Large intestine (tissue), 3 donors: Measurements from ENCODE around the gene RASL10A. TPM values are rescaled to one million over a fixed set of nuclear protein-coding genes. Genes with fewer than 3 reads are reported as not detected.
A peak's percentile ranks its signal among the peaks of the same experiment; 100 is the strongest.

ENCODE experiments used
- DNase-seq, 2 donors: peaks; one replicate each; pipeline versions ENCODE4 v3.0.0 to v3.0.0-alpha.2; 2013
- H3K27ac ChIP-seq: one replicate; pipeline ENCODE4 v1.5.1; 2013; ENCODE audit warnings: low read length
- H3K27me3 ChIP-seq: 2 replicates; pipeline ENCODE4 v1.6.1; 2013; ENCODE audit warnings: low read length; ENCODE audit not compliant: control insufficient read depth, insufficient read depth
- H3K36me3 ChIP-seq: 2 replicates; pipeline ENCODE4 v1.6.1; 2013; ENCODE audit warnings: low read length; ENCODE audit not compliant: control insufficient read depth, insufficient read depth
- H3K4me1 ChIP-seq: one replicate; pipeline ENCODE4 v1.6.1; 2013; ENCODE audit warnings: low read length; ENCODE audit not compliant: control insufficient read depth, insufficient read depth
- H3K4me3 ChIP-seq: one replicate; pipeline ENCODE4 v1.5.1; 2013; ENCODE audit warnings: low read length
- H3K9me3 ChIP-seq: one replicate; pipeline ENCODE4 v1.6.1; 2013; ENCODE audit warnings: mild to moderate bottlenecking, low read depth, low read length, moderate library complexity; ENCODE audit not compliant: control insufficient read depth
- whole genome bisulfite sequencing: methylation state at CpG from one replicate; pipeline ENCODE4 v1.1.5; 2013; ENCODE audit warnings: low lambda C conversion rate; ENCODE audit not compliant: insufficient coverage; 5-methylcytosine and 5-hydroxymethylcytosine counted together
- polyA plus RNA-seq: library from polyadenylated mRNA; unstranded; fragments of 120-200 nt; gene quantifications from one replicate; pipeline ENCODE4 v1.2.1, GENCODE V29; 2013

RASL10A gene
- polyA plus RNA-seq, 1 donor: 1.0 TPM

- H3K9me3 ChIP-seq: no peaks in the 10 kb centered on the region
- no peaks in the 10 kb centered on the region for H3K27me3 ChIP-seq
- H3K4me3 ChIP-seq: peak overlapping the region; percentile 60
- peak overlapping the region; percentile 80 for H3K27ac ChIP-seq
- peaks cover 22% of the 10 kb centered on the region for H3K4me1 ChIP-seq
- WGBS: 5% methylated on average over 4 of the region's 51 CpGs
- DNase-seq: peak; percentile 44 to 70
- H3K36me3 ChIP-seq: peaks cover 27% of the 10 kb centered on the region
Measured at GRCh38 chr22:29268511-29269229, 46.8 kb downstream of the RASL10A start.

DNA sequence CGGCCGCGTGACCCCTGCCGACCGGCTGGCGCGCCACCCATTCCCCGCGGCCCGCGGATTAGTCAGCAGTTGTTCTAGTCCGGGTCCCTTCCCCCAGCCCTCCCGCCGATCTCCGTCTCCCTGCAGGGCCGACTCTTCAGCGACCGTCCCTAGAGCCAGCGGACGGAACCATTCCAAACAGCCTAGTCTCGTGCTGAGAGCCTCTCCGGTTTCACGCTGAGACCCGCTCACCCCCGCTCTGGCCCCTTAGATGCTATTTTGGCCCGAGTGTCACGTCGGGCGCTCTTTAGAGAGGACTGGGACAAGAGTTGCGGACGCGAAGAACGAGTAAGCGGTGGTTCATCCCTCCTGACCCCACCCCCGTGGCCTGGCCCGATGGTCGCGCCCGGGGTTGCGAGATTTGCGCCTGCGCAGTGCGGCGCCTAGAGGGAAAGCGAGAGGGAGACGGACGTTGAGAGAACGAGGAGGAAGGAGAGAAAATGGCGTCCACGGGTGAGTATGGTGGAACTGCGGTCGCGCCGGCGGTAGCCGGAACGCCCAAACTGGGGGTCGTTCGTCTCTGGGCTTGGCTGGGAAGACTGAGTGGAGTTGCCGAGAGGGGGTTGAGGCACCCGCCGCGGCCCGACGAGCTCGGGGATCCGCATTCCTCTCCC lies 47.5 kb downstream of the RASL10A start, which contains the start of the genes EWSR1 and RHBDD3:
TSS of gene EWSR1 (plus strand) at position 411 of the 653 bp plus-strand sequence. CDS start at position 480, 69 bp downstream.
TSS of gene RHBDD3 (minus strand) at position 124 of the 653 bp plus-strand sequence. CDS start 2,355 bp downstream, outside the sequence.
- no peaks in the 10 kb centered on the region for H3K9me3 ChIP-seq
- H3K36me3 ChIP-seq: peaks cover 21% of the 10 kb centered on the region
- DNase-seq: peak; percentile 93 to 98
- WGBS: no CpG with 5 or more reads among the region's 67 CpGs
- peaks cover 22% of the 10 kb centered on the region for H3K4me1 ChIP-seq
- no peaks in the 10 kb centered on the region for H3K27me3 ChIP-seq
- H3K4me3 ChIP-seq: peak within 1 kb of the TSS; percentile 60
- H3K27ac ChIP-seq: peak within 1 kb of the TSS; percentile 80

GRCh38 chr22:29267462-29267857 lies 48.0 kb downstream of the RASL10A start:
- H3K36me3 ChIP-seq: peaks cover 16% of the 10 kb centered on the region
- H3K9me3 ChIP-seq: no peaks in the 10 kb centered on the region
- peak overlapping the region; percentile 60 for H3K4me3 ChIP-seq
- DNase-seq: no peak
- no peaks in the 10 kb centered on the region for H3K27me3 ChIP-seq
- peak overlapping the region; percentile 80 for H3K27ac ChIP-seq
- H3K4me1 ChIP-seq: peaks cover 20% of the 10 kb centered on the region
- WGBS: no CpG with 5 or more reads among the region's 32 CpGs

- no peak for DNase-seq
- Histone ChIP-seq H3K4me3 (peak overlapping the region; percentile 60), H3K36me3 (peaks cover 11% of the 10 kb centered on the region), H3K27me3 (no peaks in the 10 kb centered on the region), H3K4me1 (peaks cover 14% of the 10 kb centered on the region), H3K27ac (peak overlapping the region; percentile 80), H3K9me3 (no peaks in the 10 kb centered on the region)
- 83% methylated on average over 1 of the region's 13 CpGs for WGBS
Measured at GRCh38 chr22:29266564-29267461, 48.7 kb downstream of the RASL10A start.

GRCh38 chr22:29265929-29266328 lies 49.6 kb downstream of the RASL10A start:
- Histone ChIP-seq H3K4me3 (no peak overlapping the region), H3K36me3 (peaks cover 15% of the 10 kb centered on the region), H3K9me3 (no peaks in the 10 kb centered on the region), H3K27ac (no peak overlapping the region), H3K27me3 (no peaks in the 10 kb centered on the region), H3K4me1 (peaks cover 11% of the 10 kb centered on the region)
- no CpG with 5 or more reads among the region's 4 CpGs for WGBS
- no peak for DNase-seq

GRCh38 chr22:29265305-29265704 lies 50.2 kb downstream of the RASL10A start:
- Histone ChIP-seq H3K9me3 (no peaks in the 10 kb centered on the region), H3K4me1 (peaks cover 11% of the 10 kb centered on the region), H3K4me3 (no peak overlapping the region), H3K27ac (no peak overlapping the region), H3K27me3 (no peaks in the 10 kb centered on the region), H3K36me3 (peaks cover 19% of the 10 kb centered on the region)
- no peak for DNase-seq
- no CpG with 5 or more reads among the region's 7 CpGs for WGBS

GRCh38 chr22:29263791-29264276 lies 51.7 kb downstream of the RASL10A start:
- WGBS: no CpG with 5 or more reads among the region's 14 CpGs
- Histone ChIP-seq H3K27me3 (no peaks in the 10 kb centered on the region), H3K36me3 (peaks cover 33% of the 10 kb centered on the region), H3K27ac (no peak overlapping the region), H3K9me3 (no peaks in the 10 kb centered on the region), H3K4me1 (peaks cover 11% of the 10 kb centered on the region), H3K4me3 (no peak overlapping the region)
- no peak for DNase-seq

Other genes starting within 250 kb of the RASL10A start
- 26.3 TPM for gene KREMEN1, start 242.7 kb downstream of the RASL10A start, polyA plus RNA-seq
- gene EMID1, start 109.8 kb downstream of the RASL10A start, polyA plus RNA-seq: 152 TPM
- 26.3 TPM for gene RHBDD3, start 47.7 kb downstream of the RASL10A start, polyA plus RNA-seq
- 276 TPM for gene EWSR1, start 47.4 kb downstream of the RASL10A start, polyA plus RNA-seq
- 6.1 TPM for gene GAS2L1, start 9.0 kb downstream of the RASL10A start, polyA plus RNA-seq
- gene AP1B1, start 72.9 kb upstream of the RASL10A start, polyA plus RNA-seq: 60.6 TPM
- 0.37 TPM for gene RFPL1, start 122.9 kb upstream of the RASL10A start, polyA plus RNA-seq
- 5.6 TPM for gene NEFH, start 164.5 kb upstream of the RASL10A start, polyA plus RNA-seq
- gene THOC5, start 238.1 kb upstream of the RASL10A start, polyA plus RNA-seq: 24.3 TPM